ENCODE measurements around the gene SEMA4A. TPM values are rescaled to one million over a fixed set of nuclear protein-coding genes. Genes with fewer than 3 reads are reported as not detected.

Gene SEMA4A
- polyA plus RNA-seq, 1 of the 3 experiments (the other 2 are of a cell fraction), result 1.3 TPM

DNA sequence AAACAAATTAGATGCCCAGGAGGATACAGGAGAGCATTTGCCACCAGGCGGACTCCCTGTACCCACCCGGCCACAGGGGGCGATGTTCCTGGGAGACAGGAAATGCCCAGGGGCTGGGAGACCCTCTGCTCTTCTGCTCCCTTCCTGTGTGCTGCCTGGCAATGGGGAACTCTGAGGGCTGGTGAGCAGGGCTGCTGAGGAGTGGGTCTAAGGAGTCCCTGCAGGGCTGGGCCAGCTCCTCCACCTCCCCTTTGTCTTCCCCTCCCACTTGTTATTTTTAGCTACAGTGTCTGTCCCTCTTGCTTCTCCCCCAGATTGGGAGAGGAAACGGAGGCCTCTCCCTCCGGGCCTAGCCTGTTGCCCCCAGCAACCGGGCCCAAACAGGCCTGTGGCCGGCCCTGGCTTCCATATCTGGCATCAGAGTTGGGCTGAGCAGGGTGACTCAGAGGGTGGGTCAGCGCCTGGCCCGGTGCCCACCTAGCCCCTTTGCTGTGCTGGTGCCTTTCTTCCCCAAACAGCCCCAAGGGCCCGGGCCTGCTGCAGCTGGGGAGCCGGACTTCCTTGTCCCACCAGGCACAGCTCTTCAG lies 27.2 kb upstream of the SEMA4A start (continued):
- TF ChIP-seq REST (IDR thresholded peaks at IDR 0.05; ENCODE audit: low read depth, low read length) (no peak), RCOR1 (IDR thresholded peaks at IDR 0.05; ENCODE audit: low read length) (0 out of 2 replicates have a peak, but pooled peaks have one; percentile 21), EP300 (IDR thresholded peaks at IDR 0.05; ENCODE audit: borderline replicate concordance in 1 of 2, low read depth in 1 of 2, low read length in 1 of 2) (peak in 1 of 2 experiments; percentile 77; a peak in 2 of 4 replicates), FOXJ3 (CRISPR knock-in tag; IDR thresholded peaks at IDR 0.05) (no peak), RXRA (IDR thresholded peaks at IDR 0.05; ENCODE audit: borderline replicate concordance, low read depth) (peak; percentile 68; the same call in 1 of the 2 replicates), EZH2phosphoT487 (IDR thresholded peaks at IDR 0.05; ENCODE audit: borderline replicate concordance, low read depth) (no peak)
- TF ChIP-seq, protein P1, sequence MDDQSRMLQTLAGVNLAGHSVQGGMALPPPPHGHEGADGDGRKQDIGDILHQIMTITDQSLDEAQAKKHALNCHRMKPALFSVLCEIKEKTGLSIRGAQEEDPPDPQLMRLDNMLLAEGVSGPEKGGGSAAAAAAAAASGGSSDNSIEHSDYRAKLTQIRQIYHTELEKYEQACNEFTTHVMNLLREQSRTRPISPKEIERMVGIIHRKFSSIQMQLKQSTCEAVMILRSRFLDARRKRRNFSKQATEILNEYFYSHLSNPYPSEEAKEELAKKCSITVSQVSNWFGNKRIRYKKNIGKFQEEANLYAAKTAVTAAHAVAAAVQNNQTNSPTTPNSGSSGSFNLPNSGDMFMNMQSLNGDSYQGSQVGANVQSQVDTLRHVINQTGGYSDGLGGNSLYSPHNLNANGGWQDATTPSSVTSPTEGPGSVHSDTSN (IDR thresholded peaks at IDR 0.05), result peak; percentile 45; the same call in 1 of the 2 replicates

DNA sequence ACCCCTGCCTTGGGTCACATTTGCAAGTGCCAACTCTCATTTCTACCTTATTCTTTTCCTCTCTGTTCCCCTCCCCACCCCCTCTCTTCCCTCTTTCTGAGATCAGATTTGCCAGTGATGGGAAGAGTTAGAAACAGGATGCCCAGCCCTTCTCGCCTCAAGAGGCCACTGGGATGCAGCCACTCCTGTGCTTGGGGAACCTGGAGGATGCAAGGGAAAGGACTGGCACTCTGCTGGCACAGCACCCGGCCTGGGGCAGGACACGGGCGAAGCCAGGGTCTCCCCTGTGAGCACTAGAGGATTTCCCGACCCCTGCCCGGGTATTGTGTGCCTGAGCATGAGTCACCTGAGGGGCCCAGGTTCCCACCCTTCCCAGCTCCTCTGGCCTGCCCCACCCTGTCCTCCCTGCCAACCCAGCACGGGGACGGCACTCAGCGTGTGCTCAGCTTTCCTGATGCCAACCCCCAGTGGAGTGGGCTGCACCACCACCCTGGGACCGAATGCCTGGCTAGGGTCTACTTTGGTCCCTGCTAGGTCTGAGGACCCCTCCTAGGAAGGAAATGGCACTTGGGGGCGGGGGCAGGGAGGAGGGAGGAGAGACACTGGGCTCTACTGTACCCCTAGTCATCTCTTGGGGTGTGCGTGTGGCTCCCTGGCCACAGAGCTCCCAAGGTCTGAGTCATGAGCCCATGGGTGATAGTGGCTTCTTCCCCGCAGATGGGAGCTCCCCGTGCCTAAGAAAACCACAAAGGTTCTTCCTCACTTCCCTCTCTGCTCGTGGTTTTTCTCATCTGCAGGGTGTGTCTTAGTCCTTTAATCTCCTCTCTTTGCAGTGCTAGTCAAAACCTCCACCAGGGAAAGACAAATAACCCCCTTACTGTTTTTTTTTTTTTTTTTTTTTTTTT lies 26.5 kb upstream of the SEMA4A start:
- Histone ChIP-seq H3F3A (replicated peaks; ENCODE audit: insufficient read depth) (peaks cover 94% of the 10 kb centered on the region), H3K9me2 (no peaks in the 10 kb centered on the region), H3K36me3 (replicated peaks in 1 of 2; ENCODE audit: control insufficient read depth in 1 of 2, insufficient read depth in 2 of 2, low read length in 1 of 2) (peaks cover 13 to 28% of the 10 kb centered on the region in 2 experiments), H3K27ac (ENCODE audit: low read depth in 2 of 2, low read length in 1 of 2) (peak overlapping the region; percentile 97 to 100), H3K27me3 (ENCODE audit: insufficient read depth) (no peaks in the 10 kb centered on the region), H2AFZ (ENCODE audit: low read depth) (no peak overlapping the region), H3K4me1 (ENCODE audit: control insufficient read depth in 1 of 2, insufficient read depth in 2 of 2, low read depth in 1 of 2, low read length in 1 of 2) (peaks cover 76 to 78% of the 10 kb centered on the region in 2 experiments), H3K4me2 (peak overlapping the region; percentile 91), H3K79me2 (ENCODE audit: insufficient read depth) (peaks cover 93% of the 10 kb centered on the region), H3K4me3 (ENCODE audit: low read depth in 2 of 2, low read length in 1 of 2) (peak overlapping the region; percentile 12 to 56; a peak in 3 of 4 replicates), H4K20me1 (ENCODE audit: insufficient read depth) (peaks cover 79% of the 10 kb centered on the region), H3K9ac (peak overlapping the region; percentile 97), H3K9me3 (no peaks in the 10 kb centered on the region)
- ChIA-PET CTCF (interaction anchor here (1.4 to 40.5 kb wide), 9 partner anchors 10 to 259 kb away, joined by 3 to 1559 read pairs (median 7); partner anchors contain the start of genes LMNA and MEX3A), POLR2A (interaction anchor here (0.7 to 0.9 kb wide), 2 partner anchors 8 to 25 kb away, joined by 3 read pairs; no protein-coding TSS in a partner anchor)
- WGBS (ENCODE audit: low lambda C conversion rate), result 11% methylated on average over 14 of the region's 15 CpGs
- no peak for DNase-seq
- TF ChIP-seq RXRA (IDR thresholded peaks at IDR 0.05; ENCODE audit: borderline replicate concordance, low read depth), result peak; percentile 28; the same call in 1 of the 2 replicates
- peak; percentile 69 for TF ChIP-seq TCF12 (IDR thresholded peaks at IDR 0.05)
- TF ChIP-seq EP300 (IDR thresholded peaks at IDR 0.05; ENCODE audit: borderline replicate concordance in 1 of 2, low read depth in 1 of 2, low read length in 1 of 2), result peak in 1 of 2 experiments; percentile 32; a peak in 1 of 4 replicates
- no peak for TF ChIP-seq SMC3 (IDR thresholded peaks at IDR 0.05; ENCODE audit: low read depth, low read length)
- TF ChIP-seq POLR2AphosphoS5 (IDR thresholded peaks at IDR 0.05; ENCODE audit: low read depth, low read length), result peak; percentile 28; the same call in 1 of the 2 replicates
- peak; percentile 60; the same call in 1 of the 2 replicates for TF ChIP-seq MAX (IDR thresholded peaks at IDR 0.05; ENCODE audit: low read depth)
- TF ChIP-seq NFIC (IDR thresholded peaks at IDR 0.05; ENCODE audit: borderline replicate concordance), result peak; percentile 68
- no peak for TF ChIP-seq REST (IDR thresholded peaks at IDR 0.05; ENCODE audit: low read depth, low read length)
- TF ChIP-seq YY1 (IDR thresholded peaks at IDR 0.05; ENCODE audit: low read depth), result 0 out of 2 replicates have a peak, but pooled peaks have one; percentile 12
- peak; percentile 76 for TF ChIP-seq FOSL2 (IDR thresholded peaks at IDR 0.05; ENCODE audit: borderline replicate concordance, low read depth)
- TF ChIP-seq CTCF (IDR thresholded peaks at IDR 0.05), result no peak
- no peak for TF ChIP-seq MEF2A (IDR thresholded peaks at IDR 0.05; ENCODE audit: borderline replicate concordance, low read depth)
